DOHH2 (cell line): ENCODE measurements around the gene GCNA.

Experiments
- H3F3A ChIP-seq: fragments of 200-600 bp; sonication (generic), shearing (Covaris generic); 2 replicates; pipeline ENCODE4 v1.6.0; 2016; ENCODE audit warnings: antibody characterized with exemption, mild to moderate bottlenecking; ENCODE audit not compliant: control insufficient read depth, insufficient read depth
- H3K27ac ChIP-seq: fragments of 200-600 bp; sonication (generic); 2 replicates; pipeline ENCODE4 v1.5.1; 2014; ENCODE audit warnings: low read depth, mild to moderate bottlenecking, low read length, moderate library complexity
- H3K27me3 ChIP-seq: fragments of 200-600 bp; sonication (generic); 2 replicates; pipeline ENCODE4 v1.6.1; 2014; ENCODE audit warnings: mild to moderate bottlenecking, low read length, mixed read lengths; ENCODE audit not compliant: control insufficient read depth
- H3K36me3 ChIP-seq: fragments of 200-600 bp; sonication (generic); 2 replicates; pipeline ENCODE4 v1.6.1; 2014; ENCODE audit warnings: mild to moderate bottlenecking, low read length, moderate library complexity, mixed read lengths; ENCODE audit not compliant: control insufficient read depth
- H3K4me1 ChIP-seq: fragments of 200-600 bp; sonication (generic); 2 replicates; pipeline ENCODE4 v1.6.1; 2014; ENCODE audit warnings: mild to moderate bottlenecking, low read length, mixed read lengths; ENCODE audit not compliant: control insufficient read depth
- H3K4me2 ChIP-seq: fragments of 200-600 bp; sonication (generic); 2 replicates; pipeline ENCODE4 v1.6.0; 2014; ENCODE audit warnings: mild to moderate bottlenecking, low read length, moderate library complexity
- H3K4me3 ChIP-seq: fragments of 200-600 bp; sonication (generic); 2 replicates; pipeline ENCODE4 v1.5.1; 2014; ENCODE audit warnings: mild to moderate bottlenecking, low read length, mixed read lengths
- H3K79me2 ChIP-seq: fragments of 200-600 bp; sonication (generic); 2 replicates; pipeline ENCODE4 v1.6.1; 2014; ENCODE audit warnings: mild to moderate bottlenecking, low read length, mixed read lengths; ENCODE audit not compliant: control insufficient read depth
- H3K9me2 ChIP-seq: fragments of 200-600 bp; sonication (generic); replicated peaks from 2 replicates; pipeline ENCODE4 v1.6.1; 2014; ENCODE audit warnings: mild to moderate bottlenecking, low read length, mixed read lengths; ENCODE audit not compliant: control insufficient read depth
- H3K9me3 ChIP-seq: fragments of 200-600 bp; sonication (generic); 2 replicates; pipeline ENCODE4 v1.6.1; 2014; ENCODE audit warnings: antibody characterized with exemption, low read length, mixed read lengths; ENCODE audit not compliant: control insufficient read depth, insufficient read depth
- H4K20me1 ChIP-seq: fragments of 200-600 bp; sonication (generic); 2 replicates; pipeline ENCODE4 v1.6.0; 2014; ENCODE audit warnings: low read depth, mild to moderate bottlenecking, antibody characterized with exemption, low read length, moderate library complexity; ENCODE audit not compliant: control insufficient read depth, insufficient read depth
- EZH2phosphoT487 ChIP-seq: fragments of 200-600 bp; sonication (generic); IDR thresholded peaks from 2 replicates; pipeline ENCODE4 v1.6.1; 2017; ENCODE audit warnings: borderline replicate concordance, mild to moderate bottlenecking, antibody characterized with exemption, low read length, moderate library complexity, mixed read lengths
- TF ChIP-seq, protein P1 (sequence below): fragments of 200-600 bp; sonication (generic); IDR thresholded peaks from one replicate; pipeline ENCODE4 v1.5.1; 2014; ENCODE audit warnings: antibody characterized with exemption, mild to moderate bottlenecking, low read depth, low read length; ENCODE audit not compliant: poor library complexity, severe bottlenecking

The GCNA gene

DNA sequence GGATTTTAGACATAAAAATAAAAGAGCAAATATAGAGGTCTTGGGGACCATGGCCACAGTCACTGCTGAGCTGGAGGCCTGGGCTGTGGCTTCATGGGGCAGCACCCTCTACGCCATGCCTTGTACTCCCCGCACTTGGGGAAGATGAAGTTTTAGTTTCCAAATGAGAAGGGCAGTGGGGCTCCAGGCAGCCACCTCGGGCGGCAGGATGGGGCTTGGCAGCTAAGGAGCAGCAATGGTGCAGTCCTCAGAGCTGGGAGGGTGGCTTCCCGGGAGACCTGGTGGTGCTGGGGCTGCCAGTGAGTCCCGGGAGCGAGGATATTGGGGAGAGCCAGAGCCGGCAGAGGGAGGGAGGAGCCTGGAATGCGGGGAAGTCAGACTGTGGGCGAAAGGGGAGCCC, 37.7 kb downstream of the GCNA start:
- no peaks in the 10 kb centered on the region for H4K20me1 ChIP-seq
- TF ChIP-seq, protein P1, sequence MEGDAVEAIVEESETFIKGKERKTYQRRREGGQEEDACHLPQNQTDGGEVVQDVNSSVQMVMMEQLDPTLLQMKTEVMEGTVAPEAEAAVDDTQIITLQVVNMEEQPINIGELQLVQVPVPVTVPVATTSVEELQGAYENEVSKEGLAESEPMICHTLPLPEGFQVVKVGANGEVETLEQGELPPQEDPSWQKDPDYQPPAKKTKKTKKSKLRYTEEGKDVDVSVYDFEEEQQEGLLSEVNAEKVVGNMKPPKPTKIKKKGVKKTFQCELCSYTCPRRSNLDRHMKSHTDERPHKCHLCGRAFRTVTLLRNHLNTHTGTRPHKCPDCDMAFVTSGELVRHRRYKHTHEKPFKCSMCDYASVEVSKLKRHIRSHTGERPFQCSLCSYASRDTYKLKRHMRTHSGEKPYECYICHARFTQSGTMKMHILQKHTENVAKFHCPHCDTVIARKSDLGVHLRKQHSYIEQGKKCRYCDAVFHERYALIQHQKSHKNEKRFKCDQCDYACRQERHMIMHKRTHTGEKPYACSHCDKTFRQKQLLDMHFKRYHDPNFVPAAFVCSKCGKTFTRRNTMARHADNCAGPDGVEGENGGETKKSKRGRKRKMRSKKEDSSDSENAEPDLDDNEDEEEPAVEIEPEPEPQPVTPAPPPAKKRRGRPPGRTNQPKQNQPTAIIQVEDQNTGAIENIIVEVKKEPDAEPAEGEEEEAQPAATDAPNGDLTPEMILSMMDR = no peak
- TF ChIP-seq EZH2phosphoT487 = no peak

DNA sequence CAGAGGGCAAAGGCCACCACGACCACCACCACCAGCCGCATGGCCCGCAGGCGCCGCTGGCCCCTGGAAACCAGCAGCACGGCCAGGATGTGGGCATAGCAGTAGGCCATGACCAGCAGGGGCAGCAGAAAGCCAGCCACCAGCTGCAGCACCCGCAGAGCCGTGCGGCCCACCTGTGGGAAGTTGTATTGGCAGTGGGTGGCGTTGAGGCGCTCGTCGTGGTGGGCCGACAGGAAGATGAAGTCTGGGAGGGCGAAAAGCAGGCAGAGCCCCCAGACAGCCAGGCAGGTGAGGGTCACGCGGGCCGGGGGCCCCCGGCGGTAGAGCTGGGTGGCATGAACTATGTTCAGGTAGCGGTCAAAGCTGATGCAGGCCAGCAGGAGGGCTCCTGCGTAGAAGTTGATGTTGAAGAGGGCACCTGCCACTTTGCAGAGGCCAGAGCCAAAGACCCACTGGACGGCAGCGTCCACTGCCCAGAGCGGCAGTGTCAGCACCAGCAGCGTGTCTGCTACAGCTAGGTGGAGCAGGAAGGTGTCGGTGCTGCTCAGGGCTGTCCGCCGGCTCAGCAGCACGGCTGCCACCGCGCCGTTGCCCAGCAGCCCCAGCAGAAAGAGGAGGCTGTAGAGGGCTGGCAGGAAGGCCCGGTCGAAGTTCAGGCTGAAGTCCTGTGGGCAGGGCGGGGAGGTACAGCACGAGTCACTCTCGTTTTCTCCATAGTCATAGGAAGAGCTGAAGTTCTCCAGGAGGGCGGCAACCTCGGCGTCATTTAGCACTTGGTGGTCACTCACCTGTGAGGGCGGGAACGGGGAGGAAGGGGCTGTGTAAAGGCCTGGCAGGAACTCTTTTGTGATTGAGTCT, 38.7 kb downstream of the GCNA start:
- H3K4me2 ChIP-seq = no peak overlapping the region
- H3K4me3 ChIP-seq = no peak overlapping the region
- H3K27me3 ChIP-seq = no peaks in the 10 kb centered on the region
- H3F3A ChIP-seq = no peaks in the 10 kb centered on the region
- no peaks in the 10 kb centered on the region for H4K20me1 ChIP-seq
- no peaks in the 10 kb centered on the region for H3K9me3 ChIP-seq
- H3K79me2 ChIP-seq = no peaks in the 10 kb centered on the region
- no peaks in the 10 kb centered on the region for H3K9me2 ChIP-seq
- H3K4me1 ChIP-seq = no peaks in the 10 kb centered on the region
- no peak overlapping the region for H3K27ac ChIP-seq
- TF ChIP-seq, protein P1 = no peak
- no peak for TF ChIP-seq EZH2phosphoT487
- H3K36me3 ChIP-seq = no peaks in the 10 kb centered on the region

More for the DNA sequence above, 37.7 kb downstream of the GCNA start:
- H3K4me2 ChIP-seq = no peak overlapping the region
- H3K9me3 ChIP-seq = no peaks in the 10 kb centered on the region
- H3K4me1 ChIP-seq = no peaks in the 10 kb centered on the region
- no peak overlapping the region for H3K27ac ChIP-seq
- peaks cover 4% of the 10 kb centered on the region; the same call in 1 of the 2 replicates for H3K36me3 ChIP-seq
- H3K4me3 ChIP-seq = no peak overlapping the region
- H3F3A ChIP-seq = no peaks in the 10 kb centered on the region
- no peaks in the 10 kb centered on the region for H3K27me3 ChIP-seq
- H3K79me2 ChIP-seq = no peaks in the 10 kb centered on the region
- H3K9me2 ChIP-seq = no peaks in the 10 kb centered on the region

DNA sequence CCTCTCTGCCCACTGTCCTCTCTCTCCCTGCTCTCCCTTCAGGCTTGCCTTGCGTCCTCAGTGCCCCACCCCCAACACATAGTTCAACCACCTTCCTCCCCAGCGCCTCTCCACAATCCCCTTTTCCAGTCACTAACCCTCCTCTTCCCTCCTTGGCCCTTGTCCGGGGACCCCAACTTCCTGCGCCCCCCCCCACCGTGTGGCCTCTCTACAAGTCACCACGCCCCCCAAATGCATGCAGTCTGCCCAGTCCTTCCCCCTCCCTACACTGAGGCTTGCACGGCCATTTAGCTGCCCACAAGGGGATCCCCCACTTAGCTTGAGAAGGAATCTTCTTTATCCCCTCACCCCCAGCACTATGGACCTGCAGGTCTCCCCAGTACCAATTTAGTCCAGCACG, 39.5 kb downstream of the GCNA start:
- Histone ChIP-seq H3K27ac (no peak overlapping the region), H3K4me1 (peaks cover 6% of the 10 kb centered on the region)

More for the DNA sequence above, 39.5 kb downstream of the GCNA start:
- H3K9me2 ChIP-seq = no peaks in the 10 kb centered on the region
- H3F3A ChIP-seq = no peaks in the 10 kb centered on the region
- H3K4me2 ChIP-seq = no peak overlapping the region
- H3K4me3 ChIP-seq = no peak overlapping the region
- H4K20me1 ChIP-seq = no peaks in the 10 kb centered on the region
- no peaks in the 10 kb centered on the region for H3K9me3 ChIP-seq
- H3K27me3 ChIP-seq = no peaks in the 10 kb centered on the region
- H3K36me3 ChIP-seq = no peaks in the 10 kb centered on the region
- no peak for TF ChIP-seq EZH2phosphoT487
- TF ChIP-seq, protein P1 = no peak
- H3K79me2 ChIP-seq = no peaks in the 10 kb centered on the region
